Measurements from ENCODE around the gene ATAD1. TPM values are rescaled to one million over a fixed set of nuclear protein-coding genes. Genes with fewer than 3 reads are reported as not detected.

Gene ATAD1
- total RNA-seq, 2 experiments from 2014 or later, result 43.8 to 49.3 TPM

GRCh38 chr10:87753995-87754866 is 63.8 kb downstream of the ATAD1 start:
- DNase-seq, result peak; percentile 39
- no peaks in the 10 kb centered on the region for H3K9me3 Mint-ChIP-seq
- peaks cover 37% of the 10 kb centered on the region for H3K4me1 Mint-ChIP-seq (ENCODE audit: low read depth)
- CTCF ChIA-PET, result no interaction called here
- POLR2A ChIA-PET, result interaction anchor here (0.6 to 0.9 kb wide), 2 partner anchors 9 to 10 kb away, joined by 3 to 5 read pairs; no protein-coding TSS in a partner anchor
- peak overlapping the region; percentile 73 for H3K27ac Mint-ChIP-seq
- ATAC-seq, result peak; percentile 73
- H3K4me3 Mint-ChIP-seq, result no peak overlapping the region
- intact Hi-C loops (cut with micrococcal nuclease), result no loop called here
- H3K27me3 Mint-ChIP-seq, result no peaks in the 10 kb centered on the region
- peaks cover 24% of the 10 kb centered on the region for H3K36me3 Mint-ChIP-seq (ENCODE audit: low read depth)
- TF ChIP-seq, protein P1, sequence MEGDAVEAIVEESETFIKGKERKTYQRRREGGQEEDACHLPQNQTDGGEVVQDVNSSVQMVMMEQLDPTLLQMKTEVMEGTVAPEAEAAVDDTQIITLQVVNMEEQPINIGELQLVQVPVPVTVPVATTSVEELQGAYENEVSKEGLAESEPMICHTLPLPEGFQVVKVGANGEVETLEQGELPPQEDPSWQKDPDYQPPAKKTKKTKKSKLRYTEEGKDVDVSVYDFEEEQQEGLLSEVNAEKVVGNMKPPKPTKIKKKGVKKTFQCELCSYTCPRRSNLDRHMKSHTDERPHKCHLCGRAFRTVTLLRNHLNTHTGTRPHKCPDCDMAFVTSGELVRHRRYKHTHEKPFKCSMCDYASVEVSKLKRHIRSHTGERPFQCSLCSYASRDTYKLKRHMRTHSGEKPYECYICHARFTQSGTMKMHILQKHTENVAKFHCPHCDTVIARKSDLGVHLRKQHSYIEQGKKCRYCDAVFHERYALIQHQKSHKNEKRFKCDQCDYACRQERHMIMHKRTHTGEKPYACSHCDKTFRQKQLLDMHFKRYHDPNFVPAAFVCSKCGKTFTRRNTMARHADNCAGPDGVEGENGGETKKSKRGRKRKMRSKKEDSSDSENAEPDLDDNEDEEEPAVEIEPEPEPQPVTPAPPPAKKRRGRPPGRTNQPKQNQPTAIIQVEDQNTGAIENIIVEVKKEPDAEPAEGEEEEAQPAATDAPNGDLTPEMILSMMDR (IDR thresholded peaks at IDR 0.05), result no peak

- Mint-ChIP-seq H3K9me3 (no peaks in the 10 kb centered on the region), H3K4me3 (no peak overlapping the region), H3K27me3 (no peaks in the 10 kb centered on the region), H3K36me3 (ENCODE audit: low read depth) (peaks cover 24% of the 10 kb centered on the region), H3K4me1 (ENCODE audit: low read depth) (peaks cover 37% of the 10 kb centered on the region), H3K27ac (no peak overlapping the region)
- TF ChIP-seq, protein P1 (IDR thresholded peaks at IDR 0.05), result no peak
- DNase-seq (no peak), ATAC-seq (no peak)
- intact Hi-C loops (cut with micrococcal nuclease), result no loop called here
- POLR2A ChIA-PET, result no interaction called here
- CTCF ChIA-PET, result no interaction called here
Measured at GRCh38 chr10:87752566-87752965, 65.5 kb downstream of the ATAD1 start.

DNA sequence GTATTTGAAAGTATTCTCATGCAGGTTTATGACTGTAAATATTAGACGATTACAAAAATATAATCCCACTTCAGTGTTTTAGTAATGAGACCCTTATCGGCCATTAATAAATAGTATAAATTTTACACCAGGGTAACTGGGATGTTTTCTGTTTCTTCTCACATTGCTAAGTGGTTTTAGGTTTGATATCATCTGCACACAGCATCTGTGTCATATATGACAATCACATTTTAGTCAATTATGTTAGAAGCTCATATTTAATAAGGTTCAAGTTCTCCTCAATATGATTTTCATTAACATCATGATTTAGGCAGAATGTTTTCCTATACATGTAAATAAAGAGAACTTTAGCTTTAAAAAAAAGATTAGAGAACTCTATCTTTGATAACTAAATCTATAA is 66.8 kb downstream of the ATAD1 start:
- TF ChIP-seq, protein P1 (IDR thresholded peaks at IDR 0.05), result no peak
- peaks cover 21% of the 10 kb centered on the region for H3K36me3 Mint-ChIP-seq (ENCODE audit: low read depth)
- DNase-seq (no peak), ATAC-seq (no peak)
- no peak overlapping the region for H3K4me3 Mint-ChIP-seq
- intact Hi-C loops (cut with micrococcal nuclease), result no loop called here
- H3K4me1 Mint-ChIP-seq (ENCODE audit: low read depth), result peaks cover 37% of the 10 kb centered on the region
- no peaks in the 10 kb centered on the region for H3K27me3 Mint-ChIP-seq
- H3K27ac Mint-ChIP-seq, result no peak overlapping the region
- H3K9me3 Mint-ChIP-seq, result no peaks in the 10 kb centered on the region
- ChIA-PET CTCF (interaction anchor here (1.0 kb wide), 1 partner anchor 218 kb away, joined by 3 read pairs; no protein-coding TSS in a partner anchor), POLR2A (interaction anchor here (1.0 to 1.1 kb wide), 2 partner anchors 10 to 23 kb away, joined by 3 read pairs; no protein-coding TSS in a partner anchor)

DNA sequence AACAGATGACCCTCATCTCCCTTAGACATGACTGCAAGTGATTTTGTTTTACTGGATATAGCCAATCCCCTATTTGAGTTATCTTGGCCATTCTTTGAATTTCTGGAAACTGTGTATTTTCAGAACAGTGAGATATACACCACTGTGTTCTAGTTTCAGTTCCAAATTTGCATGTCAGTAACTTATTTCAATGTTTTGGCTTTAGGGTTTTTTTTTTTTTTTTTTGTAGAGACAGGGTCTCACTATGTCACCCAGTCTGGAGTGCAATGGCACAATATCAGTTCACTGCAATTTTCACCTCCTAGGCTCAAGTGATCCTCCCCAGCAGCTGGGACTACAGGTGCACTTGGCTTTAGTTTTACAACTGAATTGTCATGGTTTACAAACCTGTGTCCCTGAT is 67.2 kb downstream of the ATAD1 start:
- no peak overlapping the region for H3K4me3 Mint-ChIP-seq
- DNase-seq (no peak), ATAC-seq (peak; percentile 20)
- CTCF ChIA-PET, result interaction anchor here (1.0 kb wide), 1 partner anchor 217 kb away, joined by 3 read pairs; no protein-coding TSS in a partner anchor
- POLR2A ChIA-PET, result no interaction called here
- no peaks in the 10 kb centered on the region for H3K27me3 Mint-ChIP-seq
- peaks cover 37% of the 10 kb centered on the region for H3K4me1 Mint-ChIP-seq (ENCODE audit: low read depth)
- no peaks in the 10 kb centered on the region for H3K9me3 Mint-ChIP-seq
- intact Hi-C loops (cut with micrococcal nuclease), result no loop called here
- no peak overlapping the region for H3K27ac Mint-ChIP-seq
- H3K36me3 Mint-ChIP-seq (ENCODE audit: low read depth), result peaks cover 17% of the 10 kb centered on the region
- TF ChIP-seq, protein P1 (IDR thresholded peaks at IDR 0.05), result no peak
